H54 (cell line): ENCODE results near the gene OR51B2.
A peak's percentile ranks its signal among the peaks of the same experiment; 100 is the strongest.
"Not testable (repeated sequence)": the region's sequence is repeated elsewhere in the genome, so short reads cannot be mapped to it uniquely, and the experiment has no call there.

Source experiments
- DNase-seq: peaks from one replicate; pipeline ENCODE4 v3.0.0; 2011; ENCODE audit warnings: low spot score, mixed read lengths; ENCODE audit not compliant: insufficient read length
- FAIRE-seq: peaks from 3 replicates; lab custom pipeline; 2011; peaks lifted over from hg19 to GRCh38; lab: Jason Lieb, UNC
- POLR2A ChIP-seq: IDR thresholded peaks from 2 replicates; pipeline ENCODE4 v1.6.1; 2011; ENCODE audit warnings: low read depth, mild to moderate bottlenecking, low read length

The OR51B2 gene

GRCh38 chr11:5324197-5324596 lies at the start of gene OR51B2:
Gene OR51B2 (minus strand): TSS chr11:5324297. CDS start chr11:5324297, 0 bp downstream.
- no peak for FAIRE-seq
- no peak for DNase-seq
- TF ChIP-seq POLR2A = no peak

- DNase-seq (no peak), FAIRE-seq (peak; percentile 91)
- TF ChIP-seq POLR2A = no peak
Measured at GRCh38 chr11:5369789-5370188, 45.7 kb upstream of the OR51B2 start.

GRCh38 chr11:5368502-5369043 lies 44.5 kb upstream of the OR51B2 start:
- TF ChIP-seq POLR2A = no peak
- no peak for DNase-seq
- peak; percentile 70 for FAIRE-seq

GRCh38 chr11:5367448-5368074 lies 43.5 kb upstream of the OR51B2 start:
- TF ChIP-seq POLR2A = no peak
- DNase-seq = no peak
- FAIRE-seq = peak; percentile 53

GRCh38 chr11:5366856-5367255 lies 42.8 kb upstream of the OR51B2 start:
- DNase-seq (no peak), FAIRE-seq (peak; percentile 75)
- TF ChIP-seq POLR2A = no peak

- DNase-seq, FAIRE-seq: not testable (repeated sequence)
Measured at GRCh38 chr11:5366365-5366764, 42.3 kb upstream of the OR51B2 start.

GRCh38 chr11:5364214-5364613 lies 40.1 kb upstream of the OR51B2 start:
- FAIRE-seq (peak; percentile 99), DNase-seq (peak; percentile 45)
- no peak for TF ChIP-seq POLR2A

GRCh38 chr11:5363679-5364078 lies 39.6 kb upstream of the OR51B2 start:
- TF ChIP-seq POLR2A = no peak
- FAIRE-seq = no peak
- DNase-seq = no peak

GRCh38 chr11:5362017-5362625 lies 38.0 kb upstream of the OR51B2 start:
- TF ChIP-seq POLR2A = no peak
- DNase-seq (no peak), FAIRE-seq (no peak)

GRCh38 chr11:5356031-5356430 lies 31.9 kb upstream of the OR51B2 start:
- not testable (repeated sequence) for FAIRE-seq, DNase-seq

GRCh38 chr11:5351208-5351607 lies 27.1 kb upstream of the OR51B2 start, which contains the start of gene OR51B6:
Gene OR51B6 (plus strand): TSS chr11:5351508. CDS start chr11:5351508, 0 bp downstream.
- peak; percentile 82 for FAIRE-seq
- no peak for TF ChIP-seq POLR2A
- DNase-seq = no peak

GRCh38 chr11:5349550-5349949 lies 25.5 kb upstream of the OR51B2 start:
- no peak for TF ChIP-seq POLR2A
- no peak for FAIRE-seq
- no peak for DNase-seq

- no peak for TF ChIP-seq POLR2A
- FAIRE-seq = peak; percentile 71
- DNase-seq = no peak
Measured at GRCh38 chr11:5348551-5349194, 24.6 kb upstream of the OR51B2 start.

GRCh38 chr11:5345831-5346230 lies 21.7 kb upstream of the OR51B2 start:
- TF ChIP-seq POLR2A = no peak
- DNase-seq (no peak), FAIRE-seq (peak; percentile 89)
